A673 (cell line): ENCODE results near the gene PAPOLA.

Source experiments
- EZH2 ChIP-seq: fragments of 200-600 bp; sonication (generic); IDR thresholded peaks from 2 replicates; pipeline ENCODE4 v1.6.1; 2017; ENCODE audit warnings: borderline replicate concordance, low read depth, mild to moderate bottlenecking, mixed read lengths, antibody characterized with exemption, low read length; ENCODE audit not compliant: poor library complexity, severe bottlenecking
- TF ChIP-seq, protein P1 (sequence below): fragments of 300-800, 200-600 bp; sonication (generic); conservative IDR thresholded peaks from 2 replicates; pipeline ENCODE4 v1.5.1; 2017; ENCODE audit warnings: low read depth, mild to moderate bottlenecking, antibody characterized with exemption, low read length, moderate library complexity, mixed read lengths

- no peak for TF ChIP-seq EZH2
- TF ChIP-seq, protein P1, sequence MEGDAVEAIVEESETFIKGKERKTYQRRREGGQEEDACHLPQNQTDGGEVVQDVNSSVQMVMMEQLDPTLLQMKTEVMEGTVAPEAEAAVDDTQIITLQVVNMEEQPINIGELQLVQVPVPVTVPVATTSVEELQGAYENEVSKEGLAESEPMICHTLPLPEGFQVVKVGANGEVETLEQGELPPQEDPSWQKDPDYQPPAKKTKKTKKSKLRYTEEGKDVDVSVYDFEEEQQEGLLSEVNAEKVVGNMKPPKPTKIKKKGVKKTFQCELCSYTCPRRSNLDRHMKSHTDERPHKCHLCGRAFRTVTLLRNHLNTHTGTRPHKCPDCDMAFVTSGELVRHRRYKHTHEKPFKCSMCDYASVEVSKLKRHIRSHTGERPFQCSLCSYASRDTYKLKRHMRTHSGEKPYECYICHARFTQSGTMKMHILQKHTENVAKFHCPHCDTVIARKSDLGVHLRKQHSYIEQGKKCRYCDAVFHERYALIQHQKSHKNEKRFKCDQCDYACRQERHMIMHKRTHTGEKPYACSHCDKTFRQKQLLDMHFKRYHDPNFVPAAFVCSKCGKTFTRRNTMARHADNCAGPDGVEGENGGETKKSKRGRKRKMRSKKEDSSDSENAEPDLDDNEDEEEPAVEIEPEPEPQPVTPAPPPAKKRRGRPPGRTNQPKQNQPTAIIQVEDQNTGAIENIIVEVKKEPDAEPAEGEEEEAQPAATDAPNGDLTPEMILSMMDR: no peak
These were observed 34.6 kb downstream of the PAPOLA start for GRCh38 chr14:96536807-96537206.
